HEK293T (cell line): ENCODE measurements around the gene C19orf47.

Experiments used
- CTCF ChIA-PET: fragments of 350-600 bp; formaldehyde crosslinking; extraction: SDS; loops from one replicate; lab custom pipeline; 2021; ENCODE audit warnings: antibody characterized with exemption, inconsistent platforms; lab: Yijun Ruan, JAX
- POLR2A ChIA-PET: fragments of 350-600 bp; formaldehyde crosslinking; extraction: SDS; loops from one replicate; lab custom pipeline; 2020; ENCODE audit warnings: antibody characterized with exemption, inconsistent platforms; lab: Yijun Ruan, JAX
- DNase-seq: peaks from one replicate; pipeline ENCODE4 v3.0.0; 2012; ENCODE audit warnings: mixed read lengths; ENCODE audit errors: extremely low spot score
- ARNT ChIP-seq: fragments of 450-650 bp; IDR thresholded peaks from 2 replicates; pipeline ENCODE4 v1.6.1; 2017; ENCODE audit warnings: mild to moderate bottlenecking
- BHLHE40 ChIP-seq: fragments of 450-650 bp; IDR thresholded peaks from 2 replicates; pipeline ENCODE4 v1.6.1; 2016; ENCODE audit warnings: mild to moderate bottlenecking, moderate library complexity, borderline replicate concordance
- CTBP1 ChIP-seq: fragments of 450-650 bp; IDR thresholded peaks from 2 replicates; pipeline ENCODE4 v1.6.1; 2016; ENCODE audit warnings: borderline replicate concordance
- ELF4 ChIP-seq: fragments of 450-650 bp; IDR thresholded peaks from 2 replicates; pipeline ENCODE4 v1.6.1; 2017; ENCODE audit warnings: antibody characterized with exemption
- FOXA1 ChIP-seq: fragments of 450-650 bp; IDR thresholded peaks from 2 replicates; pipeline ENCODE4 v1.6.1; 2016; ENCODE audit warnings: mild to moderate bottlenecking
- FOXK2 ChIP-seq: fragments of 450-650 bp; IDR thresholded peaks from 2 replicates; pipeline ENCODE4 v1.6.1; 2016; ENCODE audit warnings: mild to moderate bottlenecking
- FOXM1 ChIP-seq: fragments of 450-650 bp; IDR thresholded peaks from 2 replicates; pipeline ENCODE4 v1.6.1; 2017; ENCODE audit warnings: mild to moderate bottlenecking, borderline replicate concordance
- HDGF ChIP-seq: fragments of 450-650 bp; IDR thresholded peaks from 2 replicates; pipeline ENCODE4 v1.6.1; 2017; ENCODE audit warnings: antibody characterized with exemption, borderline replicate concordance
- L3MBTL2 ChIP-seq: fragments of 450-650 bp; conservative IDR thresholded peaks from 2 replicates; pipeline ENCODE4 v1.6.1; 2016; ENCODE audit warnings: mild to moderate bottlenecking
- LEF1 ChIP-seq: fragments of 450-650 bp; IDR thresholded peaks from 2 replicates; pipeline ENCODE4 v1.6.1; 2017; ENCODE audit warnings: mild to moderate bottlenecking, borderline replicate concordance
- NFRKB ChIP-seq: fragments of 450-650 bp; IDR thresholded peaks from 2 replicates; pipeline ENCODE4 v1.6.1; 2016; ENCODE audit warnings: mild to moderate bottlenecking, moderate library complexity
- PKNOX1 ChIP-seq: fragments of 450-650 bp; IDR thresholded peaks from 2 replicates; pipeline ENCODE4 v1.6.1; 2016
- SP1 ChIP-seq: fragments of 450-650 bp; IDR thresholded peaks from 2 replicates; pipeline ENCODE4 v1.6.1; 2017
- SUZ12 ChIP-seq: fragments of 450-650 bp; IDR thresholded peaks from 2 replicates; pipeline ENCODE4 v1.6.1; 2016; ENCODE audit warnings: mild to moderate bottlenecking
- TARDBP ChIP-seq: fragments of 450-650 bp; IDR thresholded peaks from 2 replicates; pipeline ENCODE4 v1.6.1; 2016
- ZNF384 ChIP-seq: fragments of 450-650 bp; IDR thresholded peaks from 2 replicates; pipeline ENCODE4 v1.6.1; 2016

The C19orf47 gene

GRCh38 chr19:40282209-40282580 is 66.0 kb downstream of the C19orf47 start:
- CTCF ChIA-PET = no interaction called here
- DNase-seq = no peak
- TF ChIP-seq LEF1 (no peak), CTBP1 (no peak), NFRKB (no peak), ELF4 (no peak), SP1 (no peak)
- POLR2A ChIA-PET = interaction anchor here (1.4 kb wide), 1 partner anchor 66 kb away, joined by 4 read pairs; the partner anchor contains the start of genes C19orf47 and PLD3

DNA sequence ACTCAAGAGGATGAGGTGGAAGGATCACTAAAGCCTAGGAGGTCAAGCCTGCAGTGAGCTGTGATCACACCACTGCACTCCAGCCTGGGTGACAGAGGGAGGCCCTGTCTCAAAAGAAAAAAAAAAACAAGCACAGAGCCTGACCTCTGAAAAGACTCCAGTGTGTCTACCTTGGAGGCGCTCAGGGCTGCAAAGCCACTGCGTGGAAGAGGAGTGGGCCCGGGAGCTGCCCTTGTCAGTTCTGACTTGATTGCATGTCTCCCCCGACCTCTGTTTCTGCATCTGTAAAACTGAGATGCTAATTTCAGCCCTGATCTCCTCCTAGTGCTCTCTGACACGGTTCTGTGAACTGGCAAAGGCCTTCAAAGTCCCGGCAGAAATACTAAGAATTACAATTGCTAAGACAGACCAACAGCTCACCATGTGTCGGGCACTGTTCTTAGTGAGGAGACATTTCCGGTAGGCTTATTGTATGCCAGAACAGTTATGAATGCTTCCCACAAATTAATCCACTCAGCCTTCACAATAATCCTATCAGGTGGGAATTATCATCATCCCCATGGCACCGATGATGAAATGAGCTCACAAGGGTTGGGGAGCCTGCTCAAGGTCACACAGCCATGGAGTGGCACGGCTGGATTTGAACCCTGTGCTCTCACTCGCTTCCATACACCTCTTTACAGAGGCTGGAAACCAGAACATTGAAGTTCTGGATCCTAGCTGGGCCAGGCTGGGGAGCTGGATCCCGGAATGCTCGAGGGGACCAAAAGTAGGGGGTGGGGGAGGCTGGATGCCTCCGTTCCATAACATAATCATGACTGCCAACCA is 66.6 kb downstream of the C19orf47 start:
- no peak for TF ChIP-seq ELF4
- no peak for TF ChIP-seq FOXM1
- TF ChIP-seq LEF1 = no peak
- no peak for TF ChIP-seq PKNOX1
- TF ChIP-seq FOXK2 = no peak
- no peak for TF ChIP-seq NFRKB
- TF ChIP-seq ARNT = no peak
- TF ChIP-seq ZNF384 = no peak
- no peak for TF ChIP-seq HDGF
- no peak for TF ChIP-seq L3MBTL2
- no peak for TF ChIP-seq CTBP1
- TF ChIP-seq SP1 = no peak
- TF ChIP-seq BHLHE40 = no peak
- TF ChIP-seq FOXA1 = no peak
- TF ChIP-seq SUZ12 = no peak
- TF ChIP-seq TARDBP = no peak
- ChIA-PET CTCF (interaction anchor here (0.6 kb wide), 1 partner anchor 353 kb away, joined by 9 read pairs; no protein-coding TSS in a partner anchor), POLR2A (interaction anchor here (1.4 kb wide), 1 partner anchor 67 kb away, joined by 4 read pairs; the partner anchor contains the start of genes C19orf47 and PLD3)
- no peak for DNase-seq

GRCh38 chr19:40280608-40281221 is 67.5 kb downstream of the C19orf47 start:
- no peak for DNase-seq
- ChIA-PET POLR2A (no interaction called here), CTCF (no interaction called here)
- TF ChIP-seq PKNOX1 (no peak), FOXK2 (no peak), ELF4 (no peak), SP1 (no peak), ZNF384 (no peak), L3MBTL2 (no peak), TARDBP (no peak), SUZ12 (no peak), CTBP1 (no peak), HDGF (no peak), FOXM1 (no peak), NFRKB (no peak), ARNT (no peak), LEF1 (no peak), BHLHE40 (no peak), FOXA1 (no peak)

DNA sequence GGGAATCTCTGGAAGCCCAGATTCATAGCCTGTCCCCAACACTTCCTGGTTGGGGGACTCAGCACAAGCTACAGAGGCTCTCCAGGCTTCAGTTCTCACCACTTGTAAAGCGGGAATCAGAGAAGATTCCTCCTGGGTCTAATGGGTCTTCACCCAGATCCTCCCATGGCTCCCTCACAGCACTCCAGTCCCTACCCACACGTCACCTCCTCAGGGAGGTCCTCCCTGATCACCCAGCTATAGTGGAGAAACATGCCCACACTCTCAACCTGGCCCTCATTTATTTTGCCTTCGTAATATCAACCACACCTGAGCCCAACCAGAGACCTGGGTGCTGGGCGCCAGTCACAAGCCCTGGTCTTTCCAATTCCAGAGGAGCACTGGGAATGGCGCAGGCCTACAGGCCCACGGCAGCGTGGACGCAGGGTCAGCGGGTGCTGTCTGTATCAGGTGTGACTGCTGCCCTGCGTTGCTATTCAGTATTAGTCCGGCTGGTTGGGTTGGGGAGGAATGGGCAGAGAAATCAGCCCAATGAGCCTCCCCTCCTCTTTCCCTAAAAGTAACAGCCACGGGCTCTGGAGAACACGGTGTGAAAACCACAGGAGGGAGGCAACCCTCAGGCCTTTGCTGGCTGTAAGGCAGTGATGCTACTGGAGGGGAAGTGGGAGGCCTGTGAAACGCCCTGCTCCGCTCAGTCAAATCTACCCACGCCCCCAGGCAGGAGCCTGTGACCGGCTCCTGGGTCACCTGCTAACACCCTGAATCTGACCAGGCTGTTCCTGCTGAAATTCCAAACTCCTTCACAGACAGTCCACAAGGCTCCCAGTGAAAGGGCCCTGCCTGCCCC is 68.2 kb downstream of the C19orf47 start:
- TF ChIP-seq BHLHE40 = no peak
- no peak for TF ChIP-seq FOXM1
- no peak for TF ChIP-seq FOXK2
- TF ChIP-seq ZNF384 = no peak
- no peak for TF ChIP-seq HDGF
- TF ChIP-seq ARNT = no peak
- no peak for TF ChIP-seq SUZ12
- TF ChIP-seq PKNOX1 = no peak
- TF ChIP-seq CTBP1 = no peak
- no peak for TF ChIP-seq ELF4
- POLR2A ChIA-PET = no interaction called here
- DNase-seq = no peak
- CTCF ChIA-PET = interaction anchor here (0.6 kb wide), 1 partner anchor 109 kb away, joined by 3 read pairs; no protein-coding TSS in a partner anchor

DNA sequence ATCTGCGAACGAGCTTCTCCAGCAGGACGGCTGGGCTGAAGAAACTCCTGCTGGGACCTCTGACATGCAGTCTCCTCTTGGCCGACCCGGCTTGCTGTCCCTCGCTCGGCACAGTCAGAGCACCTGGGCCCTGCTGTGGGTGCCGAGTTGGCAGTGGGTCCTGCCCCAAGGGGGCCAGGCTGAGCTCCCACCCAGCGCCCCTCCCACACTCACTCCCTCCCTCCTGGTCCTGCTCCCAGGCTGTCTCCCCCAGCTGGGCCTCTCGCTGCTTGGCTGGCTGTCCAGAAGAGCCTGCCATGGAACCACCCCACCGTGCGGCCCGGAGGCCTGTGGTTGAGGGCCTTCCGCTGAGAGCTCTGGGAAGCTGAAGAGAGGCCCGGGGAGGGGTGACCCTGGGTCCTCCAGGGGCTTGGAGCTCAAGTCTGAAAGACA is 69.1 kb downstream of the C19orf47 start:
- TF ChIP-seq TARDBP (no peak), CTBP1 (no peak), LEF1 (no peak), NFRKB (no peak), FOXA1 (no peak), FOXK2 (no peak), L3MBTL2 (no peak), BHLHE40 (no peak), ARNT (no peak), PKNOX1 (no peak), SP1 (no peak)
- ChIA-PET CTCF (interaction anchor here (0.6 kb wide), 1 partner anchor 108 kb away, joined by 3 read pairs; no protein-coding TSS in a partner anchor), POLR2A (no interaction called here)

More for the DNA sequence above, 69.1 kb downstream of the C19orf47 start:
- DNase-seq = no peak
